NT2/D1 (cell line): ENCODE measurements around the gene GSG1L.

ENCODE experiments used
- SUZ12 ChIP-seq: IDR thresholded peaks from 2 replicates; pipeline ENCODE4 v1.6.1; 2011; ENCODE audit not compliant: insufficient read length, insufficient read depth; ENCODE audit errors: extremely low read depth
- YY1 ChIP-seq: IDR thresholded peaks from 2 replicates; pipeline ENCODE4 v1.6.1; 2011; ENCODE audit not compliant: insufficient read length, insufficient read depth
- ZNF274 ChIP-seq: IDR thresholded peaks from 2 replicates; pipeline ENCODE4 v1.6.1; 2011; ENCODE audit warnings: mild to moderate bottlenecking, low read depth, low read length

- no peak for TF ChIP-seq ZNF274
- TF ChIP-seq SUZ12: no peak
- TF ChIP-seq YY1: no peak
These were observed 61.9 kb downstream of the GSG1L start for GRCh38 chr16:28001642-28002041.
